GM18498 (cell line): ENCODE data around the gene CDKN2B-AS1.

Experiments
- ATAC-seq: cut with Tn5 transposase; IDR thresholded peaks from one replicate; pipeline ENCODE4 v1.9.1; 2021; ENCODE audit warnings: mild to moderate bottlenecking, moderate library complexity; ENCODE audit not compliant: unreplicated experiment

CDKN2B-AS1 gene

GRCh38 chr9:22114956-22115355 is 120.4 kb downstream of the CDKN2B-AS1 start:
- ATAC-seq, result no peak

- no peak for ATAC-seq
Observed at GRCh38 chr9:22116758-22117157, 122.2 kb downstream of the CDKN2B-AS1 start.

- no peak for ATAC-seq
Observed at GRCh38 chr9:22117511-22118384, 123.2 kb downstream of the CDKN2B-AS1 start.

GRCh38 chr9:22118810-22119521 is 124.4 kb downstream of the CDKN2B-AS1 start:
- ATAC-seq, result no peak

GRCh38 chr9:22119522-22120158 is 125.0 kb downstream of the CDKN2B-AS1 start:
- peak; percentile 71 for ATAC-seq

GRCh38 chr9:22120159-22120549 is 125.6 kb downstream of the CDKN2B-AS1 start:
- ATAC-seq, result no peak

- ATAC-seq, result no peak
Observed at GRCh38 chr9:22120595-22120994, 126.0 kb downstream of the CDKN2B-AS1 start.

- ATAC-seq, result no peak
Observed at GRCh38 chr9:22124263-22125011, 129.8 kb downstream of the CDKN2B-AS1 start.

GRCh38 chr9:22129133-22129532 is 134.5 kb downstream of the CDKN2B-AS1 start:
- no peak for ATAC-seq

- ATAC-seq, result no peak
Observed at GRCh38 chr9:22129633-22130032, 135.0 kb downstream of the CDKN2B-AS1 start.

GRCh38 chr9:22131817-22132216 is 137.2 kb downstream of the CDKN2B-AS1 start:
- no peak for ATAC-seq

GRCh38 chr9:22134390-22134789 is 139.8 kb downstream of the CDKN2B-AS1 start:
- no peak for ATAC-seq

GRCh38 chr9:22136461-22137096 is 142.0 kb downstream of the CDKN2B-AS1 start:
- ATAC-seq, result no peak

- no peak for ATAC-seq
Observed at GRCh38 chr9:22138956-22139660, 144.5 kb downstream of the CDKN2B-AS1 start.

- ATAC-seq, result no peak
Observed at GRCh38 chr9:22141908-22142307, 147.3 kb downstream of the CDKN2B-AS1 start.

- ATAC-seq, result no peak
Observed at GRCh38 chr9:22142671-22143070, 148.1 kb downstream of the CDKN2B-AS1 start.

- no peak for ATAC-seq
Observed at GRCh38 chr9:22143799-22144625, 149.4 kb downstream of the CDKN2B-AS1 start.

- ATAC-seq, result no peak
Observed at GRCh38 chr9:22146604-22147003, 152.0 kb downstream of the CDKN2B-AS1 start.
